ENCODE data around the gene ZFYVE16.

ZFYVE16 gene

GRCh38 chr5:80407735-80408483, at the start of gene ZFYVE16:
Gene ZFYVE16 (plus strand): TSS chr5:80408064. CDS start chr5:80434148, 26,084 bp downstream.
- peaks cover 7% of the 10 kb centered on the region for H3K4me1 ChIP-seq (ENCODE audit: control insufficient read depth, insufficient read depth, low read length, unreplicated experiment)
- no peaks in the 10 kb centered on the region for H3K27me3 ChIP-seq (ENCODE audit: insufficient read depth, low read length)
- no peaks in the 10 kb centered on the region for H3K36me3 ChIP-seq (ENCODE audit: insufficient read depth, low read length)
- peaks cover 37% of the 10 kb centered on the region for H3K79me2 ChIP-seq (ENCODE audit: control insufficient read depth, insufficient read depth, low read length, unreplicated experiment)
- peak within 1 kb of the TSS; percentile 95 for H3K27ac ChIP-seq (ENCODE audit: low read depth, low read length)
- H3K4me3 ChIP-seq (ENCODE audit: low read depth, low read length) = peak within 1 kb of the TSS; percentile 92
- peak within 1 kb of the TSS; percentile 79 for H2AFZ ChIP-seq (ENCODE audit: low read length, unreplicated experiment)

- H3K27me3 ChIP-seq (ENCODE audit: insufficient read depth, low read length) = no peaks in the 10 kb centered on the region
- H3K79me2 ChIP-seq (ENCODE audit: control insufficient read depth, insufficient read depth, low read length, unreplicated experiment) = no peaks in the 10 kb centered on the region
- no peaks in the 10 kb centered on the region for H3K36me3 ChIP-seq (ENCODE audit: insufficient read depth, low read length)
- H2AFZ ChIP-seq (ENCODE audit: low read length, unreplicated experiment) = no peak overlapping the region
- no peaks in the 10 kb centered on the region for H3K4me1 ChIP-seq (ENCODE audit: control insufficient read depth, insufficient read depth, low read length, unreplicated experiment)
- no peak overlapping the region for H3K4me3 ChIP-seq (ENCODE audit: low read depth, low read length)
- no peak overlapping the region for H3K27ac ChIP-seq (ENCODE audit: low read depth, low read length)
Observed at GRCh38 chr5:80360914-80361444, 46.9 kb upstream of the ZFYVE16 start.

DNA sequence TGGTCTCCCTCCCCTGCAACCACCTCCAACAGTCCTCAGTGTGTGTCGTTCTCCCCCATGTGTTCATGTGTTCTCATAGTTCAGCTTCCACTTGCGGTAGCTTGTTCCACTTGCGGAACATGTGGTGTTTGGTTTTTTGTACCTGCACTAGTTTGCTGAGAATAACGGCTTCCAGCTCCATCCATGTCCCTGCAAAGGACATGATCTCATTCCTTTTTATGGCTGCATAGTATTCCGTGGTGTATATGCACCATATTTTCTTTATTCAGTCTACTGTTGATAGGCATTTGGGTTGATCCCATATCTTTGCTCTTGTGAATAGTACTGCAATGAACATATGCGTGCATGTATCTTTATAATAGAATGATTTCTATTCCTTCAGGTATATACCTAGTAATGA, 43.0 kb upstream of the ZFYVE16 start:
- Histone ChIP-seq H3K79me2 (ENCODE audit: control insufficient read depth, insufficient read depth, low read length, unreplicated experiment) (no peaks in the 10 kb centered on the region), H3K27me3 (ENCODE audit: insufficient read depth, low read length) (no peaks in the 10 kb centered on the region), H3K36me3 (ENCODE audit: insufficient read depth, low read length) (no peaks in the 10 kb centered on the region), H2AFZ (ENCODE audit: low read length, unreplicated experiment) (no peak overlapping the region), H3K27ac (ENCODE audit: low read depth, low read length) (no peak overlapping the region), H3K4me3 (ENCODE audit: low read depth, low read length) (no peak overlapping the region), H3K4me1 (ENCODE audit: control insufficient read depth, insufficient read depth, low read length, unreplicated experiment) (no peaks in the 10 kb centered on the region)

DNA sequence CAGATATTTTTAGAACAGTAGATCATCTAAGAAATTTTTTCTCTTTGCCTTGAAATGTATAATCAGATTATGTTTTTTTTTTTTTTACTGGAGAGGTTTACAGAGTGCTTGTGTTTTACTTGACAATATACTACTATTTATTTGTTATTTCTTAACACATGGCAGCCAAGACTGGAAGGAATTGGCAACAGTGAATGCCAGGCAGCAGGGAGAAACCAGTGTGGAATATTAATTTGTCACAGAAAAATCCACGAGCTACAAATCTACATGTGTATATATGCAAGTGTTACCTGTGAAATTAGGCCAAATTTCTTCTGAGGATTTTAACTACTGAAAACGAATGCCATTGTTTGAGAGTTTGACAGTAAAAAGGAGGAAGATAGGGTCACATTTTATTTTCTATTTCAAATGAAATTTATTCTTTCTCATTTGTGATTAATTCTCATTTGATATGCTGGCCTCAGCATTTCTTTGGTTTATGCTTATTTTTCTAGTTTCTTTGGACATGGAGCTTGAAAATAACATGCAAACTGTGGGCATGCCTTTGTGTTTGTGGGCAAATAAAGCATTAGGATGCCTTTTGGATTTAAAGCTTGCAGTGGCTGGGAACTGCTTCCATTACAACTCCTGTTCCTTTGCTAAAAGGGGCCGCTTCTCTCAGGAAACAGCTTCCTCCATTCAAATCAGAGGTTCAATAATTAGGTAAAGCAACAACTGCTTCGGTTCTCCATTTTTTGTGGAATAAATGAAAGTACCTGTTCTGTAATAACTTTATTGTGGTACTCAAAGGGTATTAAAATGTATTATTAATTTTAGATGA, 39.0 kb upstream of the ZFYVE16 start:
- Histone ChIP-seq H3K4me3 (ENCODE audit: low read depth, low read length) (no peak overlapping the region), H3K4me1 (ENCODE audit: control insufficient read depth, insufficient read depth, low read length, unreplicated experiment) (no peaks in the 10 kb centered on the region), H3K27ac (ENCODE audit: low read depth, low read length) (no peak overlapping the region), H3K36me3 (ENCODE audit: insufficient read depth, low read length) (no peaks in the 10 kb centered on the region), H2AFZ (ENCODE audit: low read length, unreplicated experiment) (no peak overlapping the region), H3K79me2 (ENCODE audit: control insufficient read depth, insufficient read depth, low read length, unreplicated experiment) (no peaks in the 10 kb centered on the region), H3K27me3 (ENCODE audit: insufficient read depth, low read length) (no peaks in the 10 kb centered on the region)

GRCh38 chr5:80369521-80369920, 38.3 kb upstream of the ZFYVE16 start:
- Histone ChIP-seq H3K4me1 (ENCODE audit: control insufficient read depth, insufficient read depth, low read length, unreplicated experiment) (no peaks in the 10 kb centered on the region), H2AFZ (ENCODE audit: low read length, unreplicated experiment) (no peak overlapping the region), H3K27me3 (ENCODE audit: insufficient read depth, low read length) (no peaks in the 10 kb centered on the region), H3K27ac (ENCODE audit: low read depth, low read length) (no peak overlapping the region), H3K79me2 (ENCODE audit: control insufficient read depth, insufficient read depth, low read length, unreplicated experiment) (no peaks in the 10 kb centered on the region), H3K4me3 (ENCODE audit: low read depth, low read length) (no peak overlapping the region), H3K36me3 (ENCODE audit: insufficient read depth, low read length) (no peaks in the 10 kb centered on the region)

- Histone ChIP-seq H3K27me3 (ENCODE audit: insufficient read depth, low read length) (no peaks in the 10 kb centered on the region), H3K36me3 (ENCODE audit: insufficient read depth, low read length) (no peaks in the 10 kb centered on the region), H3K79me2 (ENCODE audit: control insufficient read depth, insufficient read depth, low read length, unreplicated experiment) (no peaks in the 10 kb centered on the region), H3K27ac (ENCODE audit: low read depth, low read length) (no peak overlapping the region), H3K4me1 (ENCODE audit: control insufficient read depth, insufficient read depth, low read length, unreplicated experiment) (no peaks in the 10 kb centered on the region), H2AFZ (ENCODE audit: low read length, unreplicated experiment) (no peak overlapping the region), H3K4me3 (ENCODE audit: low read depth, low read length) (no peak overlapping the region)
Observed at GRCh38 chr5:80370390-80370789, 37.5 kb upstream of the ZFYVE16 start.

- H2AFZ ChIP-seq (ENCODE audit: low read length, unreplicated experiment) = no peak overlapping the region
- H3K4me1 ChIP-seq (ENCODE audit: control insufficient read depth, insufficient read depth, low read length, unreplicated experiment) = no peaks in the 10 kb centered on the region
- no peaks in the 10 kb centered on the region for H3K27me3 ChIP-seq (ENCODE audit: insufficient read depth, low read length)
- H3K4me3 ChIP-seq (ENCODE audit: low read depth, low read length) = no peak overlapping the region
- no peaks in the 10 kb centered on the region for H3K79me2 ChIP-seq (ENCODE audit: control insufficient read depth, insufficient read depth, low read length, unreplicated experiment)
- H3K36me3 ChIP-seq (ENCODE audit: insufficient read depth, low read length) = no peaks in the 10 kb centered on the region
- H3K27ac ChIP-seq (ENCODE audit: low read depth, low read length) = no peak overlapping the region
Observed at GRCh38 chr5:80372780-80373179, 35.1 kb upstream of the ZFYVE16 start.

GRCh38 chr5:80374188-80374587, 33.7 kb upstream of the ZFYVE16 start:
- Histone ChIP-seq H3K27me3 (ENCODE audit: insufficient read depth, low read length) (no peaks in the 10 kb centered on the region), H3K27ac (ENCODE audit: low read depth, low read length) (no peak overlapping the region), H3K36me3 (ENCODE audit: insufficient read depth, low read length) (no peaks in the 10 kb centered on the region), H3K4me3 (ENCODE audit: low read depth, low read length) (no peak overlapping the region), H2AFZ (ENCODE audit: low read length, unreplicated experiment) (no peak overlapping the region), H3K4me1 (ENCODE audit: control insufficient read depth, insufficient read depth, low read length, unreplicated experiment) (no peaks in the 10 kb centered on the region), H3K79me2 (ENCODE audit: control insufficient read depth, insufficient read depth, low read length, unreplicated experiment) (no peaks in the 10 kb centered on the region)

GRCh38 chr5:80376557-80376956, 31.3 kb upstream of the ZFYVE16 start:
- Histone ChIP-seq H3K27me3 (ENCODE audit: insufficient read depth, low read length) (no peaks in the 10 kb centered on the region), H2AFZ (ENCODE audit: low read length, unreplicated experiment) (no peak overlapping the region), H3K27ac (ENCODE audit: low read depth, low read length) (no peak overlapping the region)

GRCh38 chr5:80382488-80382887, 25.4 kb upstream of the ZFYVE16 start:
- Histone ChIP-seq H3K4me3 (ENCODE audit: low read depth, low read length) (no peak overlapping the region), H3K36me3 (ENCODE audit: insufficient read depth, low read length) (no peaks in the 10 kb centered on the region), H3K4me1 (ENCODE audit: control insufficient read depth, insufficient read depth, low read length, unreplicated experiment) (no peaks in the 10 kb centered on the region), H3K27me3 (ENCODE audit: insufficient read depth, low read length) (no peaks in the 10 kb centered on the region), H2AFZ (ENCODE audit: low read length, unreplicated experiment) (no peak overlapping the region), H3K79me2 (ENCODE audit: control insufficient read depth, insufficient read depth, low read length, unreplicated experiment) (no peaks in the 10 kb centered on the region), H3K27ac (ENCODE audit: low read depth, low read length) (no peak overlapping the region)

More at GRCh38 chr5:80376557-80376956, 31.3 kb upstream of the ZFYVE16 start:
- Histone ChIP-seq H3K4me1 (ENCODE audit: control insufficient read depth, insufficient read depth, low read length, unreplicated experiment) (no peaks in the 10 kb centered on the region), H3K4me3 (ENCODE audit: low read depth, low read length) (no peak overlapping the region), H3K36me3 (ENCODE audit: insufficient read depth, low read length) (no peaks in the 10 kb centered on the region), H3K79me2 (ENCODE audit: control insufficient read depth, insufficient read depth, low read length, unreplicated experiment) (no peaks in the 10 kb centered on the region)
